GM19324 (cell line): ENCODE data around the gene SPRR4.
"Not testable (repeated sequence)": the region's sequence is repeated elsewhere in the genome, so short reads cannot be mapped to it uniquely, and the experiment has no call there.

ENCODE experiments used
- ATAC-seq: cut with Tn5 transposase; IDR thresholded peaks from one replicate; pipeline ENCODE4 v1.9.1; 2021; ENCODE audit warnings: mild to moderate bottlenecking, moderate library complexity; ENCODE audit not compliant: unreplicated experiment, low FRiP score

SPRR4 gene

GRCh38 chr1:153001382-153001781 lies 30.9 kb downstream of the SPRR4 start, which contains the start of gene SPRR3:
Gene SPRR3 (plus strand): TSS chr1:153001749. CDS start chr1:153003021, 1,272 bp downstream.
- ATAC-seq = no peak

- ATAC-seq = not testable (repeated sequence)
These were observed 40.8 kb downstream of the SPRR4 start for GRCh38 chr1:153011235-153011758.

- ATAC-seq = not testable (repeated sequence)
These were observed 51.4 kb downstream of the SPRR4 start for GRCh38 chr1:153021829-153022228.
